Trophoblast cell (in vitro differentiated cells and primary cell): Measurements from ENCODE around the gene PLXNA2.

ENCODE experiments used
- DNase-seq, 2 donors: peaks; one replicate each; pipeline ENCODE4 v3.0.0-alpha.2; 2016
- H2AFZ ChIP-seq: 2 replicates; pipeline ENCODE4 v1.6.1; 2013; ENCODE audit warnings: low read length, moderate library complexity, mild to moderate bottlenecking; ENCODE audit not compliant: insufficient read depth, poor library complexity
- H2AK5ac ChIP-seq: 2 replicates; pipeline ENCODE4 v1.6.1; 2013; ENCODE audit warnings: mild to moderate bottlenecking, low read length
- H2BK120ac ChIP-seq: 2 replicates; pipeline ENCODE4 v1.6.1; 2013; ENCODE audit warnings: low read length, mild to moderate bottlenecking, moderate library complexity; ENCODE audit not compliant: insufficient read depth, poor library complexity
- H2BK12ac ChIP-seq: 2 replicates; pipeline ENCODE4 v1.6.1; 2013; ENCODE audit warnings: mild to moderate bottlenecking, low read length, moderate library complexity
- H2BK5ac ChIP-seq: 2 replicates; pipeline ENCODE4 v1.6.1; 2013; ENCODE audit warnings: low read length, low read depth, moderate library complexity, mild to moderate bottlenecking; ENCODE audit not compliant: poor library complexity
- H3K14ac ChIP-seq: 2 replicates; pipeline ENCODE4 v1.6.1; 2013; ENCODE audit warnings: mild to moderate bottlenecking, low read length
- H3K18ac ChIP-seq: 2 replicates; pipeline ENCODE4 v1.6.1; 2013; ENCODE audit warnings: mild to moderate bottlenecking, low read length
- H3K23ac ChIP-seq: 2 replicates; pipeline ENCODE4 v1.6.1; 2013; ENCODE audit warnings: low read length
- H3K27ac ChIP-seq: 2 replicates; pipeline ENCODE4 v1.5.1; 2013; ENCODE audit warnings: low read depth, mild to moderate bottlenecking, inconsistent platforms, low read length, moderate library complexity
- H3K27me3 ChIP-seq: 2 replicates; pipeline ENCODE4 v1.6.1; 2013; ENCODE audit warnings: inconsistent platforms, mild to moderate bottlenecking, low read length, moderate library complexity; ENCODE audit not compliant: insufficient read depth
- H3K36me3 ChIP-seq, 2 experiments: 1 replicate in 1 of 2; 2 replicates in 1 of 2; pipeline ENCODE4 v1.6.1; 2013; ENCODE audit warnings: low read length in 2 of 2, mild to moderate bottlenecking in 2 of 2, moderate library complexity in 1 of 2; ENCODE audit not compliant: insufficient read depth in 2 of 2, control insufficient read depth in 1 of 2
- H3K4ac ChIP-seq: 2 replicates; pipeline ENCODE4 v1.6.1; 2013; ENCODE audit warnings: low read depth, mild to moderate bottlenecking, low read length, moderate library complexity
- H3K4me1 ChIP-seq, 2 experiments: 1 replicate in 1 of 2; 2 replicates in 1 of 2; pipeline ENCODE4 v1.6.1; 2013; ENCODE audit warnings: low read length in 2 of 2, mild to moderate bottlenecking in 2 of 2, moderate library complexity in 1 of 2; ENCODE audit not compliant: insufficient read depth in 2 of 2, control insufficient read depth in 1 of 2
- H3K4me2 ChIP-seq: 2 replicates; pipeline ENCODE4 v1.6.1; 2013; ENCODE audit warnings: inconsistent platforms, mild to moderate bottlenecking, low read length, moderate library complexity
- H3K4me3 ChIP-seq: 2 replicates; pipeline ENCODE4 v1.5.1; 2013; ENCODE audit warnings: mild to moderate bottlenecking, low read depth, low read length, inconsistent platforms
- H3K79me1 ChIP-seq: one replicate; pipeline ENCODE4 v1.6.1; 2013; ENCODE audit warnings: low read length
- H3K79me2 ChIP-seq: 2 replicates; pipeline ENCODE4 v1.6.1; 2013; ENCODE audit warnings: low read length, mild to moderate bottlenecking; ENCODE audit not compliant: control insufficient read depth, insufficient read depth, poor library complexity
- H3K9ac ChIP-seq: 2 replicates; pipeline ENCODE4 v1.6.1; 2013; ENCODE audit warnings: mild to moderate bottlenecking, low read length
- H3K9me3 ChIP-seq: 2 replicates; pipeline ENCODE4 v1.6.1; 2013; ENCODE audit warnings: low read depth, mild to moderate bottlenecking, control low read depth, inconsistent platforms, low read length; ENCODE audit not compliant: insufficient read depth
- H4K12ac ChIP-seq: 2 replicates; pipeline ENCODE4 v1.6.1; 2013; ENCODE audit warnings: low read depth, mild to moderate bottlenecking, low read length, moderate library complexity
- H4K8ac ChIP-seq: 2 replicates; pipeline ENCODE4 v1.6.1; 2013; ENCODE audit warnings: low read depth, mild to moderate bottlenecking, low read length, moderate library complexity
- H4K91ac ChIP-seq: one replicate; pipeline ENCODE4 v1.6.1; 2013; ENCODE audit warnings: low read depth, mild to moderate bottlenecking, low read length, moderate library complexity
- WGBS: extraction: QIAGEN DNeasy Blood & Tissue Kit; methylation state at CpG from one replicate; pipeline ENCODE4 v1.1.7; 2013; ENCODE audit warnings: missing lambda C conversion rate; ENCODE audit not compliant: insufficient read length, insufficient coverage; ENCODE audit errors: extremely low coverage; 5-methylcytosine and 5-hydroxymethylcytosine counted together

PLXNA2 gene

DNA sequence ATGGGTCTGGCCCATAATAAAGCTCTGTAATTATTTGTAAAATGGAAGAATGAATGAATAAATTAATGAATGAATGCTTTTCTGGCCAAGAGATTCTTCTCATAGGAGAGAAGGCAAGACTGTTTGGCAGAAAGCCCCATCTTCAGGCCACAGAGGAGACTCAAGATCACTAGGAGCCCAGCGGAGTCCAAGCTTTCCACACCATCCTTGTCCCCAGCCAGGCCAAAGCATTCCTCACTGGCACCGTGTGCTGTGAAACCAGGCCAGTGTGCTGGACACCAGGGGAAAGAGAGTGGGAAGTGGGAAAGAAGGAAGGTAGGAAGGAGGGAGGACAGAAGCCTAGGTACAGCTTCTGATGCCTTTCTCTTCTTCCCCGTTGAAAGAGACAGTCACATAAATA, 86.4 kb downstream of the PLXNA2 start:
- Histone ChIP-seq H4K12ac (no peak overlapping the region), H3K18ac (no peak overlapping the region), H3K9ac (no peak overlapping the region), H4K91ac (no peak overlapping the region), H3K27me3 (no peaks in the 10 kb centered on the region), H3K79me1 (peaks cover 8% of the 10 kb centered on the region), H3K9me3 (no peaks in the 10 kb centered on the region), H3K79me2 (no peaks in the 10 kb centered on the region), H2BK5ac (no peak overlapping the region), H3K14ac (no peak overlapping the region), H3K4me3 (no peak overlapping the region), H2AK5ac (peak overlapping the region; percentile 31), H2BK120ac (no peak overlapping the region), H3K4ac (no peak overlapping the region), H3K27ac (no peak overlapping the region), H3K4me2 (no peak overlapping the region), H4K8ac (no peak overlapping the region), H3K4me1 (peaks cover 25 to 36% of the 10 kb centered on the region in 2 experiments), H3K36me3 (peaks cover 0 to 6% of the 10 kb centered on the region in 2 experiments), H2AFZ (no peak overlapping the region), H2BK12ac (no peak overlapping the region), H3K23ac (no peak overlapping the region)
- DNase-seq: no peak
- no CpG with 5 or more reads among the region's 3 CpGs for WGBS

GRCh38 chr1:208156741-208157140, 87.4 kb downstream of the PLXNA2 start:
- Histone ChIP-seq H3K14ac (no peak overlapping the region), H2AFZ (no peak overlapping the region), H3K4me1 (peaks cover 25 to 32% of the 10 kb centered on the region in 2 experiments), H4K8ac (no peak overlapping the region), H3K9ac (no peak overlapping the region), H3K4me2 (no peak overlapping the region), H3K79me2 (no peaks in the 10 kb centered on the region), H4K91ac (no peak overlapping the region), H3K9me3 (no peaks in the 10 kb centered on the region), H3K27me3 (no peaks in the 10 kb centered on the region), H3K27ac (no peak overlapping the region), H2BK12ac (no peak overlapping the region), H4K12ac (no peak overlapping the region), H3K18ac (no peak overlapping the region), H3K4ac (no peak overlapping the region), H2BK120ac (no peak overlapping the region), H2BK5ac (no peak overlapping the region), H3K79me1 (peaks cover 8% of the 10 kb centered on the region), H3K23ac (no peak overlapping the region), H2AK5ac (no peak overlapping the region), H3K36me3 (peaks cover 0 to 6% of the 10 kb centered on the region in 2 experiments), H3K4me3 (no peak overlapping the region)
- DNase-seq: no peak
- WGBS: no CpG with 5 or more reads among the region's 2 CpGs

DNA sequence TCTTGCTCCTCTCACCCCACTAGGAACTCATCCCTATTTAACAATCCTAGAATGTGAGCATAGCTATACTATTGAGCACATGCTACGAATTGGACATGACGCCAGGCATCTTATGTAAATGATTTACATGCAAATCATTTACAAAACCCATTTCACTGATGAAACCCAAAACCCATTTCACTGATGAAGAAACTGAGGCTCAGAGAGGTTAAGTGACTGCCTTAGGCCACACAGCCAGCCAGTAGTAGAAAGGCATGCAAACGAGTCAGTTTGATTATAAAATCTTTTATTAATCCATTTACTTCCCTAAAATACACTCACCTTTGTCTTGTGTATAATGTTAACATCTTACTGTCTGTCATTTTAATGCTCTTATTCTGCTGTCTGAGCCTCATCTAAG, 87.9 kb downstream of the PLXNA2 start:
- H3K79me2 ChIP-seq: no peaks in the 10 kb centered on the region
- no CpG with 5 or more reads among the region's 3 CpGs for WGBS
- no peak overlapping the region for H2BK12ac ChIP-seq
- H3K4me3 ChIP-seq: no peak overlapping the region
- no peak overlapping the region for H2BK5ac ChIP-seq
- H4K8ac ChIP-seq: no peak overlapping the region
- no peaks in the 10 kb centered on the region for H3K27me3 ChIP-seq
- no peak overlapping the region for H3K4ac ChIP-seq
- no peak overlapping the region for H4K12ac ChIP-seq
- no peak overlapping the region for H3K23ac ChIP-seq
- no peak overlapping the region for H4K91ac ChIP-seq
- H3K9ac ChIP-seq: no peak overlapping the region
- H3K4me1 ChIP-seq: peaks cover 25 to 31% of the 10 kb centered on the region in 2 experiments
- no peak overlapping the region for H3K14ac ChIP-seq
- no peak overlapping the region for H3K18ac ChIP-seq
- no peak for DNase-seq
- H3K9me3 ChIP-seq: no peaks in the 10 kb centered on the region
- H3K36me3 ChIP-seq: peaks cover 0 to 6% of the 10 kb centered on the region in 2 experiments
- peaks cover 8% of the 10 kb centered on the region for H3K79me1 ChIP-seq
- no peak overlapping the region for H2BK120ac ChIP-seq
- no peak overlapping the region for H3K27ac ChIP-seq
- H2AFZ ChIP-seq: no peak overlapping the region
- H2AK5ac ChIP-seq: no peak overlapping the region
- no peak overlapping the region for H3K4me2 ChIP-seq

DNA sequence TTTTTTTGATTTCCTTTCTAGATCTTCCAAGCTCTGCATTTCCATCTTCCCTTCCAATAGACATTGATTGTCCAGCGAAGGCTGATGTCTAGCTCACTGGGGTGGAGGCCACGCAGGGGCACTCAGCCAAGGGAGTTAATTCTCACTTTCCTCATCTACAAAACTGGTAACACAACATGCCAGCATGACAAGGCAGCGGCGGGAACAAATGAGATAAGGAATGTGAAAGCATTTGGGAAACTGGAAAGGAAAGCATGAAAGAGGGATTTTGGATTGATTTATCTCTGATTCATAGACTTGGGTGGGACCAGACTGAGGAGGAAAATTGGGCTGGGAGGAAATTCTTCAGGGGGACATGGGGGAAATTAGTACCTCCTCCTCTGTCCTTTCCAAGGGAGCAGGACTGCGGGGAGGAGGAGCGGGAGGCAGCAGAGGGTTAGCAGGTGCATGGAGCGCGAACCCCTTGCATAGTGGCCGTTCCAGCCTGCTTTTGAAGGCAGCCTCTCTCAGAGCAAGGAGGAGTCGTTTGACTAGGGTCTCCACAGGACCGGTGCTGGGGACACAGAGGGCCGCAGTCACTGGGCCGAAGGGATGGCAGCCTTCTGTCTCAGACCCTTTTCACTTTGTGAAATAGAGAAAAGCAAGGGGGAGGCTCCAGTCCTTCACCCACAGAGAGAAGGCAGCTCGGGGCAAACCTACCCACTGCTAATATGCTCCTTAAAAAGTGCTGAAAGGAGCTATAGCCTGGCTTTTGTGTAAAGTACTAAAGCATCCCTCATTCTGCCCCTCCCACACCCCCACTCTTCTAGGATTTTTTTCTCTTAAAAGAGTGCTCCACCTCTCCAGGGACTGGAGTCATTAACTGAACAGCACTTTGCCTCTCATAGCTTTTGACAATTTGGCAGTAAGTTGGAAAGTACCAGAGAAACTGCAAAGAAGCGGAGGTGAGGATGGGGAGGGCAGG, 89.2 kb downstream of the PLXNA2 start:
- peak; percentile 58 to 84 for DNase-seq

More for the DNA sequence above, 89.2 kb downstream of the PLXNA2 start:
- Histone ChIP-seq H3K18ac (no peak overlapping the region), H3K23ac (no peak overlapping the region), H2BK120ac (no peak overlapping the region), H3K79me1 (peaks cover 8% of the 10 kb centered on the region), H3K4me3 (no peak overlapping the region), H2BK5ac (no peak overlapping the region), H3K4ac (no peak overlapping the region), H2BK12ac (no peak overlapping the region), H3K4me1 (peaks cover 18 to 27% of the 10 kb centered on the region in 2 experiments), H4K12ac (no peak overlapping the region), H4K8ac (no peak overlapping the region), H3K14ac (no peak overlapping the region), H3K27ac (no peak overlapping the region), H3K36me3 (peaks cover 0 to 4% of the 10 kb centered on the region in 2 experiments), H3K27me3 (no peaks in the 10 kb centered on the region), H3K9ac (no peak overlapping the region), H2AFZ (no peak overlapping the region), H3K9me3 (no peaks in the 10 kb centered on the region), H3K79me2 (no peaks in the 10 kb centered on the region), H2AK5ac (no peak overlapping the region), H3K4me2 (no peak overlapping the region), H4K91ac (no peak overlapping the region)
- no CpG with 5 or more reads among the region's 15 CpGs for WGBS
